ENCODE measurements around the gene HOXA7.

DNA sequence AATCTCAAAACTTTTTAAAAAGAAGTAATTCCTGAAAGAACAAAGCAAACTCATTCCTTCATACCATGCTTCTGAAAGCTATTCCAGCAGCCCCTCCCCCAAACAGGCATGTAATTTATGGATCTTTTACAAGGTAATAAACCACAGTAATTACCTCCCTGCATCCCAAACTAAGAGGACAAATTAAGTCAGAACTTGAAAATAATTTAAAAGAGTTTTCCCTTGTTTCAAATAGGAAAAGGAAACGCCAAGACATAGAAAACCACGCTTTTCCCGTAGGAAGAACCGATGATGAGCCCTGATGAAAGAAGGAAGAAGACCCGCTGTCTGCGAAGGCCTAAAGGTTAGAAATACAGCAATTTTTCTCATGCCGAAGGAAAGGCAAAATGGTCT is 34.8 kb downstream of the HOXA7 start:
- TF ChIP-seq, protein P1, sequence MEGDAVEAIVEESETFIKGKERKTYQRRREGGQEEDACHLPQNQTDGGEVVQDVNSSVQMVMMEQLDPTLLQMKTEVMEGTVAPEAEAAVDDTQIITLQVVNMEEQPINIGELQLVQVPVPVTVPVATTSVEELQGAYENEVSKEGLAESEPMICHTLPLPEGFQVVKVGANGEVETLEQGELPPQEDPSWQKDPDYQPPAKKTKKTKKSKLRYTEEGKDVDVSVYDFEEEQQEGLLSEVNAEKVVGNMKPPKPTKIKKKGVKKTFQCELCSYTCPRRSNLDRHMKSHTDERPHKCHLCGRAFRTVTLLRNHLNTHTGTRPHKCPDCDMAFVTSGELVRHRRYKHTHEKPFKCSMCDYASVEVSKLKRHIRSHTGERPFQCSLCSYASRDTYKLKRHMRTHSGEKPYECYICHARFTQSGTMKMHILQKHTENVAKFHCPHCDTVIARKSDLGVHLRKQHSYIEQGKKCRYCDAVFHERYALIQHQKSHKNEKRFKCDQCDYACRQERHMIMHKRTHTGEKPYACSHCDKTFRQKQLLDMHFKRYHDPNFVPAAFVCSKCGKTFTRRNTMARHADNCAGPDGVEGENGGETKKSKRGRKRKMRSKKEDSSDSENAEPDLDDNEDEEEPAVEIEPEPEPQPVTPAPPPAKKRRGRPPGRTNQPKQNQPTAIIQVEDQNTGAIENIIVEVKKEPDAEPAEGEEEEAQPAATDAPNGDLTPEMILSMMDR (IDR thresholded peaks at IDR 0.05; ENCODE audit: borderline replicate concordance, extremely low read depth, low read length, poor library complexity, severe bottlenecking), result no peak
- TF ChIP-seq EZH2 (IDR thresholded peaks at IDR 0.05; ENCODE audit: borderline replicate concordance, low read depth, low read length, severe bottlenecking), result no peak
